Measurements from ENCODE around the gene IFITM2. TPM values are rescaled to one million over a fixed set of nuclear protein-coding genes. Genes with fewer than 3 reads are reported as not detected.

The IFITM2 gene
- total and polyA plus RNA-seq, 2 experiments from 2014 or later, result 91.2 to 857 TPM

DNA sequence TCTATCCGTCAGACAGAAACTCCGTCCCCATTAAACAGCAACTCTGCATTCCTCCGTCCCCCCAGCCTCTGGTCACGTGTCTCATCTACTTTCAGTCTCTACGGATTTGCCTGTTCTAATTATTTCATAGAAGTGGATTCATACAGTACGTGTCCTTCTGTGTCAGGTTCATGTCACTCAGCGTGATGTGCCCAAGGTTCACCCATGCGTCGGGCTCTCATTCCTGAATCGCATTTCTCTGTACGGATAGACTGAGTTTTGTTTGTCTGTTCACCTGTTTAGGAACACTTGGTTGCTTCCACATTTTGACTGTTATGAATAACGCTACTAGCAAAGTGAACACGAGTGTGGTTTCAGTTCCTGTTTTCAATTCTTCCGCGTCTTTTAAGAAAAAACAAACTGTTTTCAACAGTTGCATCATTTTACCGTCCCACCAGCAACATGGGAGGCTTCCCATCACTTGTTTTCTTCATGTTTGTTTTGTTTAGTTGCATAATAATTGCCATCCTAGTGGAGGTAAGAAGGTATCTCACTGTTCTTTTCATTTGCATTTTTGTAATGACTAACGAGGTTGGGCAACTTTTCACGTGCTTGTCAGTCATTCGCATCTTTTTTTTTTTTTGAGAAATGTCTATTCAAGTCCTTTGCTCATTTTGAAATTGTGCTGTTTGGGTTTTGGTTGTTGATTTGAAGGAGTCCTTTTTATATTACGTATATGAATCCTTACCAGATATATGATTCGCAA lies 38.3 kb upstream of the IFITM2 start (continued):
- TF ChIP-seq, protein P1, sequence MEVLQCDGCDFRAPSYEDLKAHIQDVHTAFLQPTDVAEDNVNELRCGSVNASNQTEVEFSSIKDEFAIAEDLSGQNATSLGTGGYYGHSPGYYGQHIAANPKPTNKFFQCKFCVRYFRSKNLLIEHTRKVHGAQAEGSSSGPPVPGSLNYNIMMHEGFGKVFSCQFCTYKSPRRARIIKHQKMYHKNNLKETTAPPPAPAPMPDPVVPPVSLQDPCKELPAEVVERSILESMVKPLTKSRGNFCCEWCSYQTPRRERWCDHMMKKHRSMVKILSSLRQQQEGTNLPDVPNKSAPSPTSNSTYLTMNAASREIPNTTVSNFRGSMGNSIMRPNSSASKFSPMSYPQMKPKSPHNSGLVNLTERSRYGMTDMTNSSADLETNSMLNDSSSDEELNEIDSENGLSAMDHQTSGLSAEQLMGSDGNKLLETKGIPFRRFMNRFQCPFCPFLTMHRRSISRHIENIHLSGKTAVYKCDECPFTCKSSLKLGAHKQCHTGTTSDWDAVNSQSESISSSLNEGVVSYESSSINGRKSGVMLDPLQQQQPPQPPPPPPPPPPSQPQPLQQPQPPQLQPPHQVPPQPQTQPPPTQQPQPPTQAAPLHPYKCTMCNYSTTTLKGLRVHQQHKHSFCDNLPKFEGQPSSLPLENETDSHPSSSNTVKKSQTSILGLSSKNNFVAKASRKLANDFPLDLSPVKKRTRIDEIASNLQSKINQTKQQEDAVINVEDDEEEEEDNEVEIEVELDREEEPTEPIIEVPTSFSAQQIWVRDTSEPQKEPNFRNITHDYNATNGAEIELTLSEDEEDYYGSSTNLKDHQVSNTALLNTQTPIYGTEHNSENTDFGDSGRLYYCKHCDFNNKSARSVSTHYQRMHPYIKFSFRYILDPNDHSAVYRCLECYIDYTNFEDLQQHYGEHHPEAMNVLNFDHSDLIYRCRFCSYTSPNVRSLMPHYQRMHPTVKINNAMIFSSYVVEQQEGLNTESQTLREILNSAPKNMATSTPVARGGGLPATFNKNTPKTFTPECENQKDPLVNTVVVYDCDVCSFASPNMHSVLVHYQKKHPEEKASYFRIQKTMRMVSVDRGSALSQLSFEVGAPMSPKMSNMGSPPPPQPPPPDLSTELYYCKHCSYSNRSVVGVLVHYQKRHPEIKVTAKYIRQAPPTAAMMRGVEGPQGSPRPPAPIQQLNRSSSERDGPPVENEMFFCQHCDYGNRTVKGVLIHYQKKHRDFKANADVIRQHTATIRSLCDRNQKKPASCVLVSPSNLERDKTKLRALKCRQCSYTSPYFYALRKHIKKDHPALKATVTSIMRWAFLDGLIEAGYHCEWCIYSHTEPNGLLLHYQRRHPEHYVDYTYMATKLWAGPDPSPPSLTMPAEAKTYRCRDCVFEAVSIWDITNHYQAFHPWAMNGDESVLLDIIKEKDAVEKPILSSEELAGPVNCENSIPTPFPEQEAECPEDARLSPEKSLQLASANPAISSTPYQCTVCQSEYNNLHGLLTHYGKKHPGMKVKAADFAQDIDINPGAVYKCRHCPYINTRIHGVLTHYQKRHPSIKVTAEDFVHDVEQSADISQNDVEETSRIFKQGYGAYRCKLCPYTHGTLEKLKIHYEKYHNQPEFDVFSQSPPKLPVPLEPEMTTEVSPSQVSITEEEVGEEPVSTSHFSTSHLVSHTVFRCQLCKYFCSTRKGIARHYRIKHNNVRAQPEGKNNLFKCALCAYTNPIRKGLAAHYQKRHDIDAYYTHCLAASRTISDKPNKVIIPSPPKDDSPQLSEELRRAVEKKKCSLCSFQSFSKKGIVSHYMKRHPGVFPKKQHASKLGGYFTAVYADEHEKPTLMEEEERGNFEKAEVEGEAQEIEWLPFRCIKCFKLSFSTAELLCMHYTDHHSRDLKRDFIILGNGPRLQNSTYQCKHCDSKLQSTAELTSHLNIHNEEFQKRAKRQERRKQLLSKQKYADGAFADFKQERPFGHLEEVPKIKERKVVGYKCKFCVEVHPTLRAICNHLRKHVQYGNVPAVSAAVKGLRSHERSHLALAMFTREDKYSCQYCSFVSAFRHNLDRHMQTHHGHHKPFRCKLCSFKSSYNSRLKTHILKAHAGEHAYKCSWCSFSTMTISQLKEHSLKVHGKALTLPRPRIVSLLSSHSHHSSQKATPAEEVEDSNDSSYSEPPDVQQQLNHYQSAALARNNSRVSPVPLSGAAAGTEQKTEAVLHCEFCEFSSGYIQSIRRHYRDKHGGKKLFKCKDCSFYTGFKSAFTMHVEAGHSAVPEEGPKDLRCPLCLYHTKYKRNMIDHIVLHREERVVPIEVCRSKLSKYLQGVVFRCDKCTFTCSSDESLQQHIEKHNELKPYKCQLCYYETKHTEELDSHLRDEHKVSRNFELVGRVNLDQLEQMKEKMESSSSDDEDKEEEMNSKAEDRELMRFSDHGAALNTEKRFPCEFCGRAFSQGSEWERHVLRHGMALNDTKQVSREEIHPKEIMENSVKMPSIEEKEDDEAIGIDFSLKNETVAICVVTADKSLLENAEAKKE (CRISPR knock-in tag; IDR thresholded peaks at IDR 0.05), result no peak
- TF ChIP-seq ZNF114 (CRISPR knock-in tag; IDR thresholded peaks at IDR 0.05), result no peak
- TF ChIP-seq, protein P2, sequence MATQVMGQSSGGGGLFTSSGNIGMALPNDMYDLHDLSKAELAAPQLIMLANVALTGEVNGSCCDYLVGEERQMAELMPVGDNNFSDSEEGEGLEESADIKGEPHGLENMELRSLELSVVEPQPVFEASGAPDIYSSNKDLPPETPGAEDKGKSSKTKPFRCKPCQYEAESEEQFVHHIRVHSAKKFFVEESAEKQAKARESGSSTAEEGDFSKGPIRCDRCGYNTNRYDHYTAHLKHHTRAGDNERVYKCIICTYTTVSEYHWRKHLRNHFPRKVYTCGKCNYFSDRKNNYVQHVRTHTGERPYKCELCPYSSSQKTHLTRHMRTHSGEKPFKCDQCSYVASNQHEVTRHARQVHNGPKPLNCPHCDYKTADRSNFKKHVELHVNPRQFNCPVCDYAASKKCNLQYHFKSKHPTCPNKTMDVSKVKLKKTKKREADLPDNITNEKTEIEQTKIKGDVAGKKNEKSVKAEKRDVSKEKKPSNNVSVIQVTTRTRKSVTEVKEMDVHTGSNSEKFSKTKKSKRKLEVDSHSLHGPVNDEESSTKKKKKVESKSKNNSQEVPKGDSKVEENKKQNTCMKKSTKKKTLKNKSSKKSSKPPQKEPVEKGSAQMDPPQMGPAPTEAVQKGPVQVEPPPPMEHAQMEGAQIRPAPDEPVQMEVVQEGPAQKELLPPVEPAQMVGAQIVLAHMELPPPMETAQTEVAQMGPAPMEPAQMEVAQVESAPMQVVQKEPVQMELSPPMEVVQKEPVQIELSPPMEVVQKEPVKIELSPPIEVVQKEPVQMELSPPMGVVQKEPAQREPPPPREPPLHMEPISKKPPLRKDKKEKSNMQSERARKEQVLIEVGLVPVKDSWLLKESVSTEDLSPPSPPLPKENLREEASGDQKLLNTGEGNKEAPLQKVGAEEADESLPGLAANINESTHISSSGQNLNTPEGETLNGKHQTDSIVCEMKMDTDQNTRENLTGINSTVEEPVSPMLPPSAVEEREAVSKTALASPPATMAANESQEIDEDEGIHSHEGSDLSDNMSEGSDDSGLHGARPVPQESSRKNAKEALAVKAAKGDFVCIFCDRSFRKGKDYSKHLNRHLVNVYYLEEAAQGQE (IDR thresholded peaks at IDR 0.05; ENCODE audit: unreplicated experiment), result no peak
- TF ChIP-seq STAT1 (IDR thresholded peaks at IDR 0.05; ENCODE audit: unreplicated experiment), result no peak
- TF ChIP-seq, protein P3, sequence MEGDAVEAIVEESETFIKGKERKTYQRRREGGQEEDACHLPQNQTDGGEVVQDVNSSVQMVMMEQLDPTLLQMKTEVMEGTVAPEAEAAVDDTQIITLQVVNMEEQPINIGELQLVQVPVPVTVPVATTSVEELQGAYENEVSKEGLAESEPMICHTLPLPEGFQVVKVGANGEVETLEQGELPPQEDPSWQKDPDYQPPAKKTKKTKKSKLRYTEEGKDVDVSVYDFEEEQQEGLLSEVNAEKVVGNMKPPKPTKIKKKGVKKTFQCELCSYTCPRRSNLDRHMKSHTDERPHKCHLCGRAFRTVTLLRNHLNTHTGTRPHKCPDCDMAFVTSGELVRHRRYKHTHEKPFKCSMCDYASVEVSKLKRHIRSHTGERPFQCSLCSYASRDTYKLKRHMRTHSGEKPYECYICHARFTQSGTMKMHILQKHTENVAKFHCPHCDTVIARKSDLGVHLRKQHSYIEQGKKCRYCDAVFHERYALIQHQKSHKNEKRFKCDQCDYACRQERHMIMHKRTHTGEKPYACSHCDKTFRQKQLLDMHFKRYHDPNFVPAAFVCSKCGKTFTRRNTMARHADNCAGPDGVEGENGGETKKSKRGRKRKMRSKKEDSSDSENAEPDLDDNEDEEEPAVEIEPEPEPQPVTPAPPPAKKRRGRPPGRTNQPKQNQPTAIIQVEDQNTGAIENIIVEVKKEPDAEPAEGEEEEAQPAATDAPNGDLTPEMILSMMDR (conservative IDR thresholded peaks at IDR 0.05; ENCODE audit: low read depth in 2 of 2), result no peak
- no peak for TF ChIP-seq EZH2 (IDR thresholded peaks at IDR 0.05; ENCODE audit: low read depth, unreplicated experiment)
